Stimulated activated CD4-positive, alpha-beta T cell treated with anti-CD3 and anti-CD28 coated beads, TNF-alpha, amount 100 ng/mL, for 48 hours (primary cell): Measurements from ENCODE around the gene TBL1XR1.
A peak's percentile ranks its signal among the peaks of the same experiment; 100 is the strongest.

Experiments used
- DNase-seq, 3 donors: peaks; one replicate each; pipeline ENCODE4 v3.0.0-alpha.2; 2020; ENCODE audit warnings: low read depth in 3 of 3

The TBL1XR1 gene

DNA sequence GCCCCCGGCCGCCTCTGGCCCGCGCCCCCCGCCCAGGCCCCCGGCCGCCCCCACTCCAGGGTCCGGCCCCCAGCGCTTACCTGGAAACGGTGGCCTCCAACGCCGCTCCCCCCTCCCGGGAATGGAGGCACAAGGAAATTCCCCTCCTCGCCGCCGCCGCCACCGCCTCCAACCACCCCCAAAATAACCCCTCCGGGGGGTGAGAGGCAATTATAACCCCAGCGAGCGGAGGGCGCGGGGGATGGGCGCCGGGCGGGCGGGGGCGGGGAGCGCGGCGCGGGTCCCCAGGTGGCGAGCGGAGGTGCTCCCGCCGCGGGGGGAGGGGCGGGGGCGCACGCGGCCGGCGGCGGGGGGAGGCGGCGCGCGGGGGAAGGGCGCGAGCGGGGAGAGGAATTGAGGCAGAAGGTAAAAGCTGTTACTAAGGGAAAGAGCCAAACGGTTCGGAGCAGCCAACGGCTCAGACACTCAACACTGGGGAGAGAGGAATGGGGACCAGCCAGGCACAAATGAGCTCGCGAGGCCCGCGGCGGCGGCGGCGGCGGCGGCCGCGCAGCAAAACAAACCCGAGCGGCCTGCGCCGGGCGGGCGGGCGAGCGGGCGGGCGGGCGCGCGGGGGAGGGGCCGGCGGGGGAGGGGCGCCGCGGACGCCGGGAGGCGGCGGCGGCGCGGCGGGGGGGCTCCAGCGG lies at the start of gene TBL1XR1:
TSS of gene TBL1XR1 (minus strand) at position 442 of the 686 bp plus-strand sequence. CDS start 132,505 bp downstream, outside the sequence.
- DNase-seq = peak; percentile 51 to 70 (median 61)

- no peak for DNase-seq
Measured at GRCh38 chr3:177245250-177245649, 48.0 kb upstream of the TBL1XR1 start.

- no peak for DNase-seq
Measured at GRCh38 chr3:177244606-177245005, 47.3 kb upstream of the TBL1XR1 start.

GRCh38 chr3:177238686-177239216 lies 41.5 kb upstream of the TBL1XR1 start:
- DNase-seq = no peak

DNA sequence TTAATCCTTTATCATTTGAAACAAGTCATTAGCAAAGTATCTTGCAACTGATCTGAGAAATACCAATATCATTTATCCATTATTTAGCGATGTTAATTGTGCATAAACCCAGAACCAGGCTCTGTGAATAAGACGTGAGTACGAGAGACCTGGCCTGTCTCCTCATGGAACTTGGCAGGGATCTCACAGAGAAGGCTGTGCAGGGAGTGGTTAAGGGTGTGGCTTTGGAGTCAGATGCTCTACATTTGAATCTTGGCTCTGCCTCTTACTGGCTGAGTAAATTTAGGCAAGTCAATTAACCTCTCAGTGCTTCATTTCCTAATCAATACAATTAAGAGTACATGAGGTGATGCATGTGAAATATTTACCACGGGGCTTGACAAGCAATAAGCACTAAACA lies 39.9 kb upstream of the TBL1XR1 start:
- DNase-seq = no peak

GRCh38 chr3:177236704-177237103 lies 39.4 kb upstream of the TBL1XR1 start:
- peak in 1 of 3 donors; percentile 2 for DNase-seq

DNA sequence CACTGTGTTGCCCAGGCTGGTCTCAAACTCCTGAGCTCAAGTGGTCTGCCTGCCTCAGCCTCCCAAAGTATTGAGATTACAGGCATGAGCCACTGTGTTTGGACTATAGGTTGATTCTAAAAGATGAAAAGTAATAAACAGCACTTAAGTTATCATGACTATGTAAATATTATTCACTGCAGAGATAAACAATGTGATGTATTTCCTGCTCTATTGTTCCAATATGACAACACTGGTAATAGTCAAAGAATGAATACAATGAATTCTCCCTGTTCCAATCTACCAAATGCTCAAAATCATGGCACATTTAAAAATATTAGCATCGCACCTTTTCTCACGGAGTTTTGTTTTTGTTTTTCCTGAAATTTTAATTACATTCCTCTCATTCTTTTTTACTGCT lies 36.8 kb upstream of the TBL1XR1 start:
- no peak for DNase-seq

- DNase-seq = no peak
Measured at GRCh38 chr3:177231242-177231641, 34.0 kb upstream of the TBL1XR1 start.

GRCh38 chr3:177230641-177231040 lies 33.4 kb upstream of the TBL1XR1 start:
- DNase-seq = no peak

DNA sequence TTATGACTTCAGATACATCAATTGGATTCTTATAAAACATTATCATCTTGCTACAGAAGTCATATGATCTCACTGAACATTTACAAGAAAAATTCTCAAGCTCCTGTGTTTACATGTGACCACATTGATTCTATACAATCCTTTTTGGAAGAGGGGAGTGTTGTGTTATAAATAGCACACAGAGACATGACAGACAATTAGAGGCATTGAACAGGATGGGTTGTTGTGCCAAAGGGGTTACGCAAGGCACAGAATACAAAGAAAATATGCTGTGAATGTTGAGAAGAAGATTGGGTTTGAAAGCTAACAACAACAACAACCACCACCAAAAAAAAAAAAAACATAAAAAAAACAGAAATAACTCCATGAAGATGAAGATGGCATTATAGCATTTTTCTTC lies 32.5 kb upstream of the TBL1XR1 start:
- DNase-seq = no peak

- no peak for DNase-seq
Measured at GRCh38 chr3:177228601-177229190, 31.4 kb upstream of the TBL1XR1 start.

GRCh38 chr3:177224414-177224813 lies 27.1 kb upstream of the TBL1XR1 start:
- no peak for DNase-seq

GRCh38 chr3:177221744-177222143 lies 24.5 kb upstream of the TBL1XR1 start:
- DNase-seq = no peak

GRCh38 chr3:177220136-177220974 lies 23.1 kb upstream of the TBL1XR1 start:
- no peak for DNase-seq

- DNase-seq = no peak
Measured at GRCh38 chr3:177213801-177214535, 16.7 kb upstream of the TBL1XR1 start.

DNA sequence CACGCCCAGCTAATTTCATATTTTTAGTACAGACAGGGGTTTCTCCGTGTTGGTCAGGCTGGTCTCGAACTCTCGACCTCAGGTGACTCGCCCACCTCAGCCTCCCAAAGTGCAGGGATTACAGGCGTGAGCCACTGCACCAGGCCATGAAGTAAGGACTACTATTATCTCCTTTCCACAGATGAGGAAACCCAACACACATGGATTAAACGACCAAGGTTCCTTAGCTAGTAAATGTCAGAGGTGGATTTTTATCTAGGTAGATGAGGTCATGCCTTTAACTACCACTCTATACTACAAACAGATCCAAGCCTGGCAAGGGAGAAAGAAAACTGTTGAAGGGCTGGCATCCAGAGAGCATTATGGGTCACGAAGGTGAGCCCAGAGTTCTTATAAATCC lies 15.5 kb upstream of the TBL1XR1 start:
- DNase-seq = no peak

DNA sequence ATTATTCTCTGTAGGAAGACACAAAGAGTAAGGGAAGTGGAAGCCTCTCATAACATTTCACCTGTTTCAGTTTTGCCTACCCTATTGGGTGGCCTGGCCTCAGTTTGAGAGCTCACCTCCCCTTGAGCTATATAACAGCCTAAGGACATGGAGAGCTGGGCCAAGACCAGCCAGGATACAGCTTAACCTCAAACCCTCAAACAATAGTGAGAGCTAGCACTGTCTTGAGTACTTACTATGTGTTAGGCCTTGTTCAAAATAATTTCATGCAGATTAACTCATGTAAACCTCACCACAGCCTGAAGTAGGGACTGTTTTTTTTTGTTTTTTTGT lies 15.0 kb upstream of the TBL1XR1 start:
- DNase-seq = no peak

- DNase-seq = no peak
Measured at GRCh38 chr3:177211503-177212277, 14.4 kb upstream of the TBL1XR1 start.

- no peak for DNase-seq
Measured at GRCh38 chr3:177210744-177211502, 13.6 kb upstream of the TBL1XR1 start.

- no peak for DNase-seq
Measured at GRCh38 chr3:177209509-177209908, 12.2 kb upstream of the TBL1XR1 start.
